Transverse colon (tissue), 4 donors: Measurements from ENCODE around the gene MFAP1.

ENCODE experiments used
- POLR2AphosphoS5 ChIP-seq, 3 donors: sonication (generic); formaldehyde crosslinking; IDR thresholded peaks; one replicate each; pipeline ENCODE4 v1.6.1; 2016; ENCODE audit warnings: antibody characterized with exemption in 3 of 3
- TF ChIP-seq, protein P1 (sequence below), 5 experiments: fragments of 200-600 bp in 3 of 5; fragments of 450-650 bp in 2 of 5; sonication (generic) in 3 of 5; IDR thresholded peaks; 1 replicate in 2 of 5; 2 replicates in 3 of 5; pipeline ENCODE4 v1.5.1; 2016 to 2017; ENCODE audit warnings: antibody characterized with exemption in 5 of 5, inconsistent platforms in 3 of 5, mild to moderate bottlenecking in 2 of 5, moderate library complexity in 1 of 5

DNA sequence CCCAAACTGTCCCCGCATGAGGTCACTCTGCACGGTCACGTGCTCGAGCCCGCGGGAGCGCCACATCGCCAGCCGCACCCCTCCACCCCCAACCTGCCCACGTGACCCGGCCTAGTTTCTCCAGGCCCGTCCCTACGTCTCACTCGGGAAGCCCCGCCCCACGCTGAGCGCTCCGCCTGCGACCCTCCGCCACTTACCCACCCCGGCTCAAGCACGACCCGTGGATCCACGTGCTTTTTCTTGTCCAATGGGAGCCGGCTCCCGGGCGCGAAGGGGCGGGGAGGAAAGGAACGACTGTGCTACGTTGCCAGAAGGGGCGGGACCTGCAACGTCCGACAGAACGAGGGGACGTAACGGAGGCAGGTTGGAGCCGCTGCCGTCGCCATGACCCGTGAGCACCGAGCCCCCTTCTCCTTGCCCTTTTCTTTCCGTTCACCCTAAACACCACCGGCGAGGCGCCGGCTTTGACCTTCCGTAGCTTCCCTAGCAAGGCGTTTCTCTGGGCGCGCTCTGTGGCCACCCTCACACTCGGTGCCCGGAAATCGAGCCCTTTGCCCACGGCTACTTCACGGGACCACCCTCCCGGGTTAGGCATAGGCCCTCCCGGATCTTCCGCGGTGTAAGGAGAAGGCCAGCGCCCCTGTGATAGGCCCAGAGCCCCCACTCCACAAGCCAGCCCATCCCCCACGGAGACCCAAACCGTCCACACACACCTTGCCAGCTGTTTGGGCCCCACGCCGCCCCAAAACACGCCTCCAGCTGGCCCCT is 32.3 kb downstream of the MFAP1 start, which contains the start of gene SERF2:
- TF ChIP-seq, protein P1, sequence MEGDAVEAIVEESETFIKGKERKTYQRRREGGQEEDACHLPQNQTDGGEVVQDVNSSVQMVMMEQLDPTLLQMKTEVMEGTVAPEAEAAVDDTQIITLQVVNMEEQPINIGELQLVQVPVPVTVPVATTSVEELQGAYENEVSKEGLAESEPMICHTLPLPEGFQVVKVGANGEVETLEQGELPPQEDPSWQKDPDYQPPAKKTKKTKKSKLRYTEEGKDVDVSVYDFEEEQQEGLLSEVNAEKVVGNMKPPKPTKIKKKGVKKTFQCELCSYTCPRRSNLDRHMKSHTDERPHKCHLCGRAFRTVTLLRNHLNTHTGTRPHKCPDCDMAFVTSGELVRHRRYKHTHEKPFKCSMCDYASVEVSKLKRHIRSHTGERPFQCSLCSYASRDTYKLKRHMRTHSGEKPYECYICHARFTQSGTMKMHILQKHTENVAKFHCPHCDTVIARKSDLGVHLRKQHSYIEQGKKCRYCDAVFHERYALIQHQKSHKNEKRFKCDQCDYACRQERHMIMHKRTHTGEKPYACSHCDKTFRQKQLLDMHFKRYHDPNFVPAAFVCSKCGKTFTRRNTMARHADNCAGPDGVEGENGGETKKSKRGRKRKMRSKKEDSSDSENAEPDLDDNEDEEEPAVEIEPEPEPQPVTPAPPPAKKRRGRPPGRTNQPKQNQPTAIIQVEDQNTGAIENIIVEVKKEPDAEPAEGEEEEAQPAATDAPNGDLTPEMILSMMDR (IDR thresholded peaks at IDR 0.05), result peak in 1 of 5 experiments; percentile 13
- TF ChIP-seq POLR2AphosphoS5 (IDR thresholded peaks at IDR 0.05), result peak; percentile 100
